Hepatocyte (in vitro differentiated cells): ENCODE measurements around the gene FNDC3B.

Experiments used
- EZH2phosphoT487 ChIP-seq: fragments of 200-600 bp; sonication (generic); IDR thresholded peaks from one replicate; pipeline ENCODE4 v1.6.1; 2018; ENCODE audit warnings: antibody characterized with exemption, mild to moderate bottlenecking, low read depth, moderate library complexity; ENCODE audit not compliant: unreplicated experiment, severe bottlenecking
- TF ChIP-seq, protein P1 (sequence below): fragments of 200-600 bp; sonication (generic); IDR thresholded peaks from 2 replicates; pipeline ENCODE4 v1.5.1; 2016; ENCODE audit warnings: antibody characterized with exemption, mild to moderate bottlenecking; ENCODE audit not compliant: poor library complexity

DNA sequence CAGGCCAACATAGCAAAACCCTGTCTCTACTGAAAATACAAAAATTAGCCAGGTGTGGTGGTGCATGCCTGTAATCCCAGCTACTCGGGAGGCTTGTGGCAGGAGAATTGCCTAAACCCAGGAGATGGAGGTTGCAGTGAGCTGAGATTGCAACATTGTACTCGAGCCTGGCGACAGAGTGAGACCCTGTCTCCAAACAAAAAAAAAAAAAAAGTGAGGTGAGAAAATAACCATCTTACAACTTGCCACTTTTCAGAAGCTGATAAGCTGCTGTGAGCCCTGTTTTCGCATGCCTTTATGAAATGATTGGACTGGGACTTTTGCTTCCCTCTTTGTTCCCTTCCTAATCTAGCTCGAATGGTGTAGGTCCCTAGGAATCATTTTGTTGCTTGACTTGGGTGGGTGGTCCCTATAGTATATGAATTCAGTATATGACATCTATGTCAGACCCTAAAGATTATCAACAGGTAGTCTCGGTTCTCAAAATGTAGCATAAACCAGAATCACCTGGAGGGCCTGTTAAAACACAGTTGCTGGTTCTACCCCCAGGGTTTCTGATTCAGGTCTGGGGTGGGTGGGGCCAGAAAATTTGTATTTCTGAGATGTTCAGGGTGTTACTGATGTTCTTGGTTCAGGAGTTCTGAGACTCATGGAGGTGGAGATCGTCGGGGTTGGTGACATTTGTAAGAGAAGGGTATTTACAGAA is 107.9 kb downstream of the FNDC3B start:
- TF ChIP-seq, protein P1, sequence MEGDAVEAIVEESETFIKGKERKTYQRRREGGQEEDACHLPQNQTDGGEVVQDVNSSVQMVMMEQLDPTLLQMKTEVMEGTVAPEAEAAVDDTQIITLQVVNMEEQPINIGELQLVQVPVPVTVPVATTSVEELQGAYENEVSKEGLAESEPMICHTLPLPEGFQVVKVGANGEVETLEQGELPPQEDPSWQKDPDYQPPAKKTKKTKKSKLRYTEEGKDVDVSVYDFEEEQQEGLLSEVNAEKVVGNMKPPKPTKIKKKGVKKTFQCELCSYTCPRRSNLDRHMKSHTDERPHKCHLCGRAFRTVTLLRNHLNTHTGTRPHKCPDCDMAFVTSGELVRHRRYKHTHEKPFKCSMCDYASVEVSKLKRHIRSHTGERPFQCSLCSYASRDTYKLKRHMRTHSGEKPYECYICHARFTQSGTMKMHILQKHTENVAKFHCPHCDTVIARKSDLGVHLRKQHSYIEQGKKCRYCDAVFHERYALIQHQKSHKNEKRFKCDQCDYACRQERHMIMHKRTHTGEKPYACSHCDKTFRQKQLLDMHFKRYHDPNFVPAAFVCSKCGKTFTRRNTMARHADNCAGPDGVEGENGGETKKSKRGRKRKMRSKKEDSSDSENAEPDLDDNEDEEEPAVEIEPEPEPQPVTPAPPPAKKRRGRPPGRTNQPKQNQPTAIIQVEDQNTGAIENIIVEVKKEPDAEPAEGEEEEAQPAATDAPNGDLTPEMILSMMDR: no peak
- no peak for TF ChIP-seq EZH2phosphoT487
